Activated T-cell treated with anti-CD3 and anti-CD28 coated beads, Interleukin-2, amount 50 U/mL, for 4 hours (primary cell): Measurements from ENCODE around the gene ADGRG6. TPM values are rescaled to one million over a fixed set of nuclear protein-coding genes. Genes with fewer than 3 reads are reported as not detected.

Experiments
- ATAC-seq, 2 donors: fragments of 200-7000 bp; cut with Tn5 transposase; one replicate each; pipeline ENCODE4 v1.10.0; 2021
- DNase-seq: peaks from one replicate; pipeline ENCODE4 v3.0.0-alpha.2; 2020
- H3K27me3 Mint-ChIP-seq: one replicate; pipeline ENCODE4 v1.8.0; 2021; ENCODE audit warnings: low read depth, mixed read lengths
- H3K36me3 Mint-ChIP-seq: one replicate; pipeline ENCODE4 v1.8.0; 2022; ENCODE audit warnings: mixed read lengths; ENCODE audit not compliant: insufficient read depth
- H3K4me1 Mint-ChIP-seq: one replicate; pipeline ENCODE4 v1.8.0; 2021; ENCODE audit warnings: low read depth, mixed read lengths
- H3K4me3 Mint-ChIP-seq: one replicate; pipeline ENCODE4 v1.8.0; 2021; ENCODE audit warnings: mild to moderate bottlenecking, moderate library complexity, mixed read lengths
- H3K9me3 Mint-ChIP-seq: one replicate; pipeline ENCODE4 v1.8.0; 2021; ENCODE audit warnings: mixed read lengths
- total RNA-seq, 3 donors: library from RNA; stranded (reverse); gene quantifications; one replicate each; pipeline ENCODE4 v1.2.1, GENCODE V29; 2021

ADGRG6 gene
- total RNA-seq, 3 donors from 2014 or later, result 0.22 to 0.43 (median 0.37) TPM

DNA sequence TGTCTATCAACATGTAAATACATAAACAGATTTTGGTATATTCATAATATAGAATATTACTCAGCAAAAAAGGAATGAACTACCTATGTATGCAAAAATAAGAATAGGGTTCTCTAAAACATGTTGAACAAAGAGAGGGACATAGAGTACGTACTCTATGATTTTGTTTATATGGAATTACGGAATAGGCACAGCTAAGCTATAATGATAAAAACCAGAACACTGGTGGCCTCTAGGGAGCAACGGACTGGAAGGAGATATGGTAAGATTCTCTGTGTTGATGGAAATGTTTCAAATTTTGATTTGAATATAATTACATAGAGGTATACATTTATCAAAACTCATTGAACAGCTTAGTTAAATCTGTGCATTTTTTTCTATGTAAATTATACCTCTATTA lies 19.6 kb downstream of the ADGRG6 start:
- Mint-ChIP-seq H3K9me3 (no peaks in the 10 kb centered on the region), H3K27me3 (no peaks in the 10 kb centered on the region), H3K4me1 (no peaks in the 10 kb centered on the region), H3K36me3 (no peaks in the 10 kb centered on the region), H3K4me3 (no peak overlapping the region)
- no peak for ATAC-seq
- no peak for DNase-seq

DNA sequence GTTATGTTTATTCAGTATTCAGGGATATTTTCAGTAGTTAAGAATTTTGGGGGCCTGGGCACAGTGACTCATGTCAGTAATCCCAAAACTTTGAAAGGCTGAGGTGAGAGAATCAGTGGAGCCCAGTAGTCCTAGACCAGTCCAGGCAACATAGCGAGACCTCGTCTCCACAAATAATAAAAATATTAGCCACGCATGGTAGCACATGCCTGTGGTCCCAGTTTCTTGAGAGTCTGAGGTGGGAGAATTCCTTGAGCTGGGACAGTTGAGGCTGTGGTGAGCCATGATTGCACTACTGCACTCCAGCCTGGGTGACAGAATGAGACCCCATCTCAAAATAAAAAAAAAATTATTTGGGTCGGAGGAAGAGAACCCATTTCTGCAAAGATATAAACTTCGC lies 20.3 kb downstream of the ADGRG6 start:
- no peaks in the 10 kb centered on the region for H3K36me3 Mint-ChIP-seq
- DNase-seq (no peak), ATAC-seq (no peak)
- no peak overlapping the region for H3K4me3 Mint-ChIP-seq
- H3K27me3 Mint-ChIP-seq, result no peaks in the 10 kb centered on the region
- H3K4me1 Mint-ChIP-seq, result no peaks in the 10 kb centered on the region
- no peaks in the 10 kb centered on the region for H3K9me3 Mint-ChIP-seq

DNA sequence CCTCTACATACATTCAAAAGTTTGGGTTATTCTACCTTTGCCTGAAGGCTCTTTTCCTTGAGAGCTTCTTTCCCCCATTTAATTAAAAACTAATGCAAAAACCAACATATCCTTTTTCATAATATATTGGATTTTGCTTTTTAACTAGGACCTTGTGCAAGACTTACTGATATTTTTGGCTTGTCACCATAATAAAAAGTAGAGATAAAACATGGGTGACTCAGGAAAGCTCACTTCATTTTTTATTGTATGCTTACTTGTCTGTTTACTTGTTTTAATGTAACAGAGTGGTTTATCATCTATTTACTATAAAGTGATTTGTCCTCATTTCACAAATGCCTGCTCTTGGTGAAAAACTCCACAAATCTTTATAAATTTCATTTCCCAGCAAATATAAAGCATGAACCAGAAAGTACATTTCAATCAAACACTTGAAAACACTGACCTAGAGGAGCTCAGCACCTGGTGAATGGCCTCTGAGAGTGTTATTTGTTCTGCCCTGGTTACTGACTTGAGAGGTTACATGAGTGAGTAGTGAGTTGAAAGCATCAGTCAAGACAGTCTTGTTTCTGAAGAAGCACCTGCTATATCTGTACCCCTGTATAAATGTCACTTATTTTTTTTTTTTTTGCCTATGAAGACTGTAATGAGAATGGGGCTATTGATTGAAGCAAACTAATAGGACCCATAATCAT lies 20.8 kb downstream of the ADGRG6 start:
- Mint-ChIP-seq H3K27me3 (no peaks in the 10 kb centered on the region), H3K4me1 (no peaks in the 10 kb centered on the region), H3K4me3 (no peak overlapping the region), H3K36me3 (no peaks in the 10 kb centered on the region), H3K9me3 (no peaks in the 10 kb centered on the region)
- no peak for ATAC-seq
- no peak for DNase-seq

DNA sequence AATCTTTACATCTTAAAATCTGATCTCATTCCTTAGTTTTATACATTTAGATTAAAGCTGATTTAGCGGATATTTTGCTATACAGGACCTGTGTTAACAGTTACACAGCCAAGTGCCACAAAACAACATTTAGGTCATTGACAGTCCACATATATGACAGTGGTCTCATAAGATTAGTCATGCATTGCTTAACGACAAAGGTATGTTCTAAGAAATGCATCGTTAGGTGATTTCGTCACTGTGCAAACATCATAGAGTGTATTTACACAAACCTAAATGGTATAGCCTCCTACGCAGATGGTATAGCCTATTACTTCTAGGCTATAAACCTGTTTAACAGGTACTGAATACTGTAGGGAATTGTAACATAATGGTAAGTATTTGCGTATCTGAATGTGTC lies 21.6 kb downstream of the ADGRG6 start:
- Mint-ChIP-seq H3K4me1 (no peaks in the 10 kb centered on the region), H3K27me3 (no peaks in the 10 kb centered on the region)
- no peak for ATAC-seq

DNA sequence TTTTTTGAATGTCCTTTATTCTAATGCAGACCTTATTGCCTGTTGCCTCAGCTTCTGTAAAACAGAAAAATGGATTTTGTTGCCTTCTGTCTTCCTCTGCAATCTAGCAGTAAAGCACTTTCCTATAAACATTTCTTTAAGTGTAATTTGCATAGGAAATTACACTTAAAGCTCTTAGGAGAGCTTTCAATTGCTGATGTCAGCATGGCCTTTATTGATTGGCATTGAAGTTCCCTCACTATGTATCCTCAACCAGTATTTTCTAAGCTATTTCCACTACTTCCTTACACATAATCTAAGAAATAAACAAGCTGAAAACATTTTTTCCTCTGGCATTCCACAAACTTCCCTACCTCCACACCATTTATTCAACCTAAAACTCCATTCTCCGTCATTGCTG lies 22.3 kb downstream of the ADGRG6 start:
- no peaks in the 10 kb centered on the region for H3K36me3 Mint-ChIP-seq
- no peak for ATAC-seq

More for the DNA sequence above, 21.6 kb downstream of the ADGRG6 start:
- Mint-ChIP-seq H3K4me3 (no peak overlapping the region), H3K9me3 (no peaks in the 10 kb centered on the region), H3K36me3 (no peaks in the 10 kb centered on the region)
- DNase-seq, result no peak

DNA sequence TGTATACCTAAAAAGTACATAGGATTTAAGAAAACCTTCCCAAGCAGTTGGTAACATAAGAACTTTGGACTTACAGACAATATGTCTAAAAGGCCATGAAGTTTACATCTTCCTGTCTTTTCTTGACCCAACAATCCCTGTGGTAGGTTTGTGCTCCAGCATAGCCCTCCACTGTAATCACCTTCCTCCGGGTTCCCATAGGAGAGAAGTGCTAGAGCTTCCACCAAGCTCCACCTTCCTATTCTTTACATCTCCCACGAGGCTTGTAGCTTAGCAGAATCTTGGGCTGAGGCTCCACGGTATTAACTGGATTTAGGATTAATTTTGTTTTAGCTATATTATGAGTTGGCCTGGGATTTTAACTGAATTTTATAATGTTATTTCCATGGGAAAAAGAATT lies 23.3 kb downstream of the ADGRG6 start:
- Mint-ChIP-seq H3K9me3 (no peaks in the 10 kb centered on the region), H3K36me3 (no peaks in the 10 kb centered on the region), H3K4me3 (no peak overlapping the region), H3K27me3 (no peaks in the 10 kb centered on the region), H3K4me1 (no peaks in the 10 kb centered on the region)
- no peak for ATAC-seq
- no peak for DNase-seq

More for the DNA sequence above, 22.3 kb downstream of the ADGRG6 start:
- no peaks in the 10 kb centered on the region for H3K9me3 Mint-ChIP-seq
- H3K4me3 Mint-ChIP-seq, result no peak overlapping the region
- no peak for DNase-seq
- no peaks in the 10 kb centered on the region for H3K4me1 Mint-ChIP-seq
- no peaks in the 10 kb centered on the region for H3K27me3 Mint-ChIP-seq

DNA sequence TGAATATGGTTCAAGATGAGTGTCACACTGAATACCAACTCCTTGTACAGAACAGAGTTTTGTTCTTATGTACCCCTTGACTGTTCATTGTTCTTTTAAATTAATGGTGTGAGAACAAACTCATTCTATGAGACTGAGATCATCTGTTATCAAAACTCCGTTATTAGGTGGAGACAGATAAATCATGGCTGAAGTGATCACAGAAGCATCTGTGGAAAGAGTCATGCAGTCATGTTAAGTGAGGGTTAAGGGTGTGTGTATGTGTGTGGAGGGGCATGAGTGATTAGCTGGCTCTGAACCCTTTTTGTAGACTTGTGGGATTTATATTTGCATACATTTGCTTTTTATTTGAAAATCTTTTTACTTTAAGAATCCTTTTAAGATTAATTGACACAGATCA lies 24.7 kb downstream of the ADGRG6 start:
- no peak for DNase-seq
- peaks cover 7% of the 10 kb centered on the region for H3K4me1 Mint-ChIP-seq

DNA sequence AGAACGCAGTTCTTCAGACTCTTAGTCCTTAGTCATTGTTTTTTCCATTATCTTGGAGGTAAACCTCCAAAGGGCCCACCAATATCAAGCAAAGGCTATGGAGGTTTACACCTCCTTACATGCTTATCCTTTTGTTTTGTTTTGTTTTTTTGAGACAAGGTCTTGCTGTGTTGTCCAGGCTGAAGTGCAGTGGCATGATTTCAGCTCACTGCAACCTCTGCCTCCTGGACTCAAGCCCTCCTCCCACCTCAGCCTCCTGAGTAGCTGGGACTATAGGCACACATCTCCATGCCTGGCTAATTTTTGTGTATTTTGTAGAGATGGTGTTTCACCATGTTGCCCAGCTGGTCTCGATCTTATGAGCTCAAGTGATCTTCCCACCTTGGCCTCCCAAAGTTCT lies 26.3 kb downstream of the ADGRG6 start:
- no peaks in the 10 kb centered on the region for H3K9me3 Mint-ChIP-seq
- no peaks in the 10 kb centered on the region for H3K36me3 Mint-ChIP-seq
- H3K4me1 Mint-ChIP-seq, result peaks cover 10% of the 10 kb centered on the region
- no peak overlapping the region for H3K4me3 Mint-ChIP-seq
- DNase-seq, result no peak
- no peaks in the 10 kb centered on the region for H3K27me3 Mint-ChIP-seq
- no peak for ATAC-seq

More for the DNA sequence above, 24.7 kb downstream of the ADGRG6 start:
- no peak for ATAC-seq
- Mint-ChIP-seq H3K4me3 (no peak overlapping the region), H3K9me3 (no peaks in the 10 kb centered on the region), H3K36me3 (no peaks in the 10 kb centered on the region), H3K27me3 (no peaks in the 10 kb centered on the region)

DNA sequence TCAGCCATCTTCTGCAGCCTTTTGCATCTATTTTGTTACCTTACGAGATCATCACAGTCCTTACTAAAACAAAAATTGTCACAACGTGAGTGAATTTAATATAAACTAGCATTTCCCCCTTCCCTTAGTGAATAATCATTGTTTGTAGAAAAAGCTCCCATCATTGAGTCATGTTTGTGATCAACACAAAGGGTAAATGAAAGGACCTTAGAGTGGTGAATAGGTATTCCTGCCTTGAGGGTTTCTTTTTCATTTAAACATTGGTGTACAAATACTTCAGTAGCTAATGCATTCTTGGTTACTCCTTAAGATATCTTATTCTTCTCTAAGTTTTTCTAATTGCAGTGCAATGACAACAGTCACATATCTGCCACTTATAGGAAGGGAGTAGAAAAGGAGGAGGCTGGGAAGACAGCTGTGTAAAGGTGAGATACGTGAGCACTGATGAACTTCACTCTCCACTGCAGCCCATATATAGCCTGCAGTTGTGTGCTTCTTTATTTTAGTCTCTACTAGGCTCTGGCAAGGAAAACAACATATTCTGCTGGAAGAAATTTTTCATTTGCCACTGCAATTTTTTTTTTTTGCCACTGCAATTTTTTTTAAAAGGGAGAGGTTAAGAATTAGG lies 27.8 kb downstream of the ADGRG6 start:
- no peak overlapping the region for H3K4me3 Mint-ChIP-seq
- ATAC-seq, result no peak
- no peaks in the 10 kb centered on the region for H3K36me3 Mint-ChIP-seq
- H3K27me3 Mint-ChIP-seq, result no peaks in the 10 kb centered on the region
- peaks cover 10% of the 10 kb centered on the region for H3K4me1 Mint-ChIP-seq
- H3K9me3 Mint-ChIP-seq, result no peaks in the 10 kb centered on the region
- DNase-seq, result no peak

DNA sequence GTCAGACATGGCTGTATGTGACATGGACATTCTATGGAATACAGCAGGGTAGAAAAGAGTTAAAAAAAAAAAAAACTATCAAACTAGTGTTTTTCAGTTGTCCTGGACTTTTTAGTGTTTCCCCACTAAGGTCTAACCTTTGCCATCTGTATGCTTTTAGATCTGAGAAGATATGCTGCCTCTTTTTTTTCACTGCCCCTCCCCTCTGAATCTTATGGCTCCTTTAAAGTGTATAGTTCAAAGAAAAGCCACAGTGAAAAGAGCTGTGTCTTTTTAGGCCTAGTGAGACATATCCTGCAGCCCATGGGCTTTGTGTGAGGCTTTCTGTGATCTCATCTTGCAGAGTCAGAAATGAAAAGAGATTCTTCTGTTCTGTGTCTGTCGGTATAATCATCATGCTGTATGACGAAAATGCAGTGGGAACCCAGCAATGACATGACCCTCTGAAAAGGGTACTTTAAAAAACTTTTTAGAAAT lies 29.3 kb downstream of the ADGRG6 start:
- ATAC-seq, result peak; percentile 85 to 92
- Mint-ChIP-seq H3K36me3 (no peaks in the 10 kb centered on the region), H3K4me1 (peaks cover 10% of the 10 kb centered on the region), H3K27me3 (no peaks in the 10 kb centered on the region), H3K9me3 (no peaks in the 10 kb centered on the region), H3K4me3 (no peak overlapping the region)
- DNase-seq, result no peak

DNA sequence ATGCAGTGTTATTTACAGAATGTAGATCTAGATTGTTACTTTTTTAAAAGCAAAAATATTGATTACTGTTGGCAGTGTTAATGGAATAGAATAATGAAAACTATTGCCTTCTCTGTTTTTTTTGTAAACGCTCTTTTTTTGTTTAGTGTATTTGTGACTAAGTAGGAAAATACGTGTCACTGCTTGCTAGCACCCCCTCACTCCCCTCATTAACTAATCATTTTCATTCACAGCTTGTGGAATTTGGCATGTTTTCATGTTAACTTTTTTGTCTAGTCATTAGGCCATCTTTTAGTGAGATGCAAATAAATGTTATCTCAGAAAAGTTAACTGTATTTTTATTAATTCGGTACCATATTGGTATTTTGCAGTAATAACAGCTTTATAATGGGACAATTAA lies 29.8 kb downstream of the ADGRG6 start:
- ATAC-seq (no peak), DNase-seq (no peak)
- no peaks in the 10 kb centered on the region for H3K9me3 Mint-ChIP-seq
- no peak overlapping the region for H3K4me3 Mint-ChIP-seq
- peaks cover 10% of the 10 kb centered on the region for H3K4me1 Mint-ChIP-seq
- no peaks in the 10 kb centered on the region for H3K36me3 Mint-ChIP-seq
- no peaks in the 10 kb centered on the region for H3K27me3 Mint-ChIP-seq

DNA sequence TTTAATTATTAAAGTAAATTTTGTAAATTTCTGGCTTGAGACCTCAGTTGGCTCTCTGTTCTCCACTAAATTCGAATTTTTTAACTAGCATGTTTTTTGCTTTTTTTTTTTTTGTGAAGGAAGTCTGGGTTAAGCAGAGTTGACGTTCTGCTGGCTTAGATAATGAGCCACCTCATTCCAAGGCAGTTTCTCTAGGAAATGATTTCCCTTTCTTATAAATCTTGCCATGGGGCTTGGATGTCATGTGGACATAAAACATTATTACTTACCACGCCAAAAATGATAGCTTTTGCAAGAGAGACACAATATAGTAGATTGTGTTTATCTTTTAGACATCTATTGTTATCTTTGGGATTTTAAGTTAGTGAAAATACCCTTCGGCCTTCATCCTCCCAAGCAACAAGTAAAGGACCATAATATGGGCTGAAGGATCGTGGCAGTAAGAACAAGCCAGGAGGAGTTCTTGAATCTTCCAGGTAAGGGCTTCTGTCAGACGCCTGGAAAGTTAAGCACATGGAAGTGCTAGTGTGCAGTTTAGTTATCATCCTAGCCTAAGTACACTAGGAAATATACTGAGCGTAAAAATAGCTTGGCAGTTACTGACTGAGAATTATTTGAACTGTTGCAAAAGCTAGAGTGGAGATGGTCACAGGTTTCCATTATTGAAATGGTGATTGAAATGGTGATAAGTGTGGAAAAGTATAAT lies 30.7 kb downstream of the ADGRG6 start:
- H3K4me3 Mint-ChIP-seq, result no peak overlapping the region
- no peak for ATAC-seq
- peaks cover 10% of the 10 kb centered on the region for H3K4me1 Mint-ChIP-seq
- DNase-seq, result no peak
- no peaks in the 10 kb centered on the region for H3K36me3 Mint-ChIP-seq
- no peaks in the 10 kb centered on the region for H3K9me3 Mint-ChIP-seq
- no peaks in the 10 kb centered on the region for H3K27me3 Mint-ChIP-seq

DNA sequence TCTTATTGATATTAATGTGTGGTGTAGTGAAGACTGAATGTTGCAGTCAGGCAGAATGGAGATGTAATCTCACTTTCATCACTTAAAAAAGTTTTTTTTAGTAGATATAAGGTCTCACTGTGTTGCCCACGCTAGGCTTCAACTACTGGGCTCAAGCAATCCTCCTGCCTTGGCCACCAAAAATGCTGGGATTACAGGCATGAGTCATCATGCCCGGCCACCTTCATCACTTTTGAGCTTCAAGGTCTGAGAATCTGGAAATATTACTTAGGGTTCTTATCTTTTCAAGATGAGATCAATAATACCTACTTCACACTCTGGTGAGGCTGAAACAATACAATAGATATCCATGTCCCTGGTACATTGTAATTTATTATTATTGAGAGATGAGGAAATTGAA lies 31.6 kb downstream of the ADGRG6 start:
- Mint-ChIP-seq H3K36me3 (no peaks in the 10 kb centered on the region), H3K4me3 (no peak overlapping the region), H3K9me3 (no peaks in the 10 kb centered on the region), H3K4me1 (peaks cover 10% of the 10 kb centered on the region), H3K27me3 (no peaks in the 10 kb centered on the region)
- ATAC-seq, result no peak
- no peak for DNase-seq

DNA sequence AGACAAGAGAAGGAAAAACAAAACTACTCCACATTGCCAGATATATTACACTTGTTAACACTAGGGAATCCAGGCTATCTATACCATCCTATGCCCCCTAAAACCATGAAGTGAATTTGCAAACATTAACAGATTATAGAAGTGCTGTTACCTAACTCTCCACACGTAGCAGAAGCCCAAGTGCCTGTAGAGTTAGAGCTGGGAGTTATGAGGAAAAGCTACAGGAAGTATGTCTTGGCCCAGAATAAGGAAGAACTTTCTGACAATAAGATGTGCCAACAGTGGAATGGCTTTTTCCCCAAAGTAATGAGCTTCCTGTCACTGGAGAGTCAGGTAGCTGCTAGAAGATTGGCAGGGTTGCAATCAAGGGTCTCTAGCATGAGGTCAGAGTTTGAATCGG lies 32.5 kb downstream of the ADGRG6 start:
- ATAC-seq, result no peak
- peaks cover 10% of the 10 kb centered on the region for H3K4me1 Mint-ChIP-seq
- H3K36me3 Mint-ChIP-seq, result no peaks in the 10 kb centered on the region
- DNase-seq, result no peak
- H3K4me3 Mint-ChIP-seq, result no peak overlapping the region
- H3K27me3 Mint-ChIP-seq, result no peaks in the 10 kb centered on the region
- no peaks in the 10 kb centered on the region for H3K9me3 Mint-ChIP-seq

DNA sequence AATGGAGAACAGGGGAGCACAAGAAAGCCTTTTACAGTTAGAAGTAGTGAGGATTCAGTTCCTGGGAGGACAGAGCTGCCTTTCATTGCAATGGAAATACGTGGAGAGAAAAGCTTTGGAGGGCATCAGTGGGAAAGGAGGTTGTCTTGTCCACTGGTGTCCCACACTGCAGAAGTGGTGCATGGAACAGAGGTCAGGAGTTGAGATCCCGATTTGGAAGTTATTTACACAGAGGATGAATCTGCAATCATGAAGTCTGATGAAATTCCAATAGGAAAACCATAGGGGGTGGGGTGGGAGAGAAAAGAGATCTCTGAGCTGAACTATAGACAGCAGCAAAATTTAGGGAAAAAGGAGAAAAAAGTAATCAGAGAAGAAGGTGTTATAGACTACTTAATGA lies 33.6 kb downstream of the ADGRG6 start:
- Mint-ChIP-seq H3K9me3 (no peaks in the 10 kb centered on the region), H3K4me1 (peaks cover 10% of the 10 kb centered on the region), H3K36me3 (no peaks in the 10 kb centered on the region), H3K27me3 (no peaks in the 10 kb centered on the region), H3K4me3 (no peak overlapping the region)
- no peak for DNase-seq
- no peak for ATAC-seq
